ENCODE results near the gene PGPEP1.

PGPEP1 gene, protein sequence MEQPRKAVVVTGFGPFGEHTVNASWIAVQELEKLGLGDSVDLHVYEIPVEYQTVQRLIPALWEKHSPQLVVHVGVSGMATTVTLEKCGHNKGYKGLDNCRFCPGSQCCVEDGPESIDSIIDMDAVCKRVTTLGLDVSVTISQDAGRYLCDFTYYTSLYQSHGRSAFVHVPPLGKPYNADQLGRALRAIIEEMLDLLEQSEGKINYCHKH

GRCh38 chr19:18340190-18340989, at the start of gene PGPEP1:
Gene PGPEP1 (plus strand): TSS chr19:18340598. CDS start chr19:18340682, 84 bp downstream.
- peak; percentile 48 for DNase-seq

DNA sequence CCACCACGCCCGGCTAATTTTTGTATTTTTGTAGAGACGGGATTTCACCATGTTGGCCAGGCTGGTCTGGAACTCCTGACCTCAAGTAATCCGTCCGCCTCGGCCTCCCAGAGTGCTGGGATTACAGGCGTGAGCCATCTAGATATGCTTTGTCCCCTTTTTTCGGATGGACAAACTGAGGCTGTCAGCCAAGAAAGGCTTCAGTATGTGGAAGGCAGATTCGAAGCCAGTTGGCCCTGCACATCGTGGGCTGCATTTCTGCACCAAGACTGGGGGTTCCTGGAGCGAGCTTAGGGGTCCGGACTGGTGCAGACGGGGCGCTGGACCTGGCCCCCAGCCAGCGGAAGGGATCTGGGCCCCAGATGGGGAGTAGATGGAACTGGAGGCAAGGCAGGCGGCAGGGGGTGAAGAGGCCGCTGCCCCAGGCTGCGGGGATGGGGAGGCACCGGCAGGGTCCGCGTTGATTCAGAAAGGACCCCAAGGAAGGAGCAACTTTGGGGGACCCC, 49.3 kb upstream of the PGPEP1 start:
- DNase-seq: no peak

GRCh38 chr19:18291590-18292461, 48.6 kb upstream of the PGPEP1 start:
- DNase-seq: peak; percentile 28

- DNase-seq: no peak
Measured at GRCh38 chr19:18292462-18292809, 48.0 kb upstream of the PGPEP1 start.

DNA sequence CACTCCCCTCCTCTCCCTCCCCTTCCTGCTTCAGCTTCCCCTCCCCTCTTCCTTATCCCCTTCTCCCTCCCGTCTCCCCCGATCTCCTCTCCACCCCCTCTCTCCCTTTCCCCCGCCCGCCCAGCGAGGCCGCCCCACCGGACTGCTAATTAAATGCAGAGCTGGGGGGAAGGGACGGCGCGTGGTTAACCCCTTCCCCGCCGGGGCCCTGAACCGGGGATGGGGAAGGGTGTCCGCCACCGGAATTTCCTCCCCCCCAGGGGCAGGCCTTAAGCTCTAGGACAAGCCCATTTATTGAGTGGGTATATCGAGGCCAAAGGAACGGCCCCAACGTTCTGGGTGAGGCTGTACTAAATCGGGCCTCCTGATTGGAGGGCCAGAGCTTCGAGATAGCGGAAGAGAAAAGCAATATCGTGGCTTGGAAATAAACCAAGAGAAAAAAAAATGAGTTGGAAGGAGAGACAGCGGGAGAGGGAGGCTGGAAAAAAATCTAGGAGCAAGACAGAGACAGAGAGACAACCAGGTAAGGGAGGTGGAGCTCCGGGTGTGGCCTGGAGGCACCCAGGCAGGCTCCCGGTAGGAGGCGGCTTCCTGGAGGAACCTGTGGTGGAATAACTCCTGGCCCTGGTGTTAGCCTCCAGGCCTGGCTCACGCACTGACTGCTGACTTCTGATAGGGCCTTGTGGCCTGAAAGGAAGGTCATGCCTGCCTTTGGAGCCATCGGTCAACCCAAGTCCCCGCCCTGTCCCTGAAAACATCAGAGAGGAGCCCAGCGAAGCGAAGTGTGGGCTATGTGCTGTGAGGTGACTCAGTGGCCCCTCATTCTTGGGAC, 47.4 kb upstream of the PGPEP1 start:
- DNase-seq: no peak

DNA sequence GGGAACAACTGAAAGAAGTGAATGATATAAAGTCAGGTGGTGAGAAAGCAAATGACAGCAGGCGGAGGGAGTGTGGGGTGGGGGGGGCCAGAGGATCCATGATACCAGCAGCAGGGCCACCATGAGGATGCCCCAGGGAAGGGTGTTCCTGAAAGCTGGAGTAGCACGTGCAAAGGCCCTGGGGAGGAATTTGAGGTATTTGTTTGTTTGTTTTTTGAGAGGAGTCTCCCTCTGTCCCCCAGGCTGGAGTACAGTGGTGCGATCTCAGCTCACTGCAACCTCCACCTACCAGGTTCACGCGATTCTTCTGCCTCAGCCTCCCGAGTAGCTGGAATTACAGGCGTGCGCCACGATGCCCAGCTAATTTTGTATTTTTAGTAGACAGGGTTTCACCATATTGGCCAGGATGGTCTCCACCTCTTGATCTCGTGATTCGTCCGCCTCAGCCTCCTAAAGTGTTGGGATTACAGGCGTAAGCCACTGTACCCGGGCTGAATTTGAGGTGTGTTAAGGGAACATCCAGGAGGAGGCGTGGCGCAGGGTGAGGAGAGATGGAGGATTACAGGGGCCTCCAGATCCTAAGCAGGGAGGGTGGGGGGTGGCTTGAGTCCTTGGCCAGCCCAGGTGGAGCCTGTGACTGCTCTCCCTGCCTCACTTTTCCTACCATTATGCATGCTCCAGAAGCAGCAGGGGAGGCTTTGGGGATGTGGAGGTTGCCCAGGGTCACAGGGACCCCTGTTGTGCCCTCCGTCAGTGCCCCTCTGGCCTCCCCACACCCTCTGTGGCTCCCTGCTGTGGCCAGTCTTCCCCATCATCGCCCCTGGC, 46.5 kb upstream of the PGPEP1 start:
- no peak for DNase-seq

- peak; percentile 27 for DNase-seq
Measured at GRCh38 chr19:18294467-18294864, 45.9 kb upstream of the PGPEP1 start.

DNA sequence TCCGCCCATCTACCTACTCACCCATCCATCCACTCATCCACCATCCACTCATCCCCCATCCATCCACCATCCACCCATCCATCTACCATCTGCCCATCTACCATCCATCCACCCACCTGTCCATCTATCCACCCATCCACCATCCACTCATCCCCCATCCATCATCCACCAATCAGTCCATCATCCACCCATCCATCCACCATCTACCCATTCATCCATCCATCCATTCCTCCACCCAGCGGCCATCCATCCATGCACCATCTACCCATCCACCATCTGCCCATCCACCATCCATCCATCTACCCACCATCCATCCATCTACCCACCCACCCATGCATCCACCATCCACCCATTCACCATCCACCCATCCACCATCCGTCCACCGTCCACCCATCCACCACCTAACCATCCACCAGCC, 45.4 kb upstream of the PGPEP1 start:
- no peak for DNase-seq

- no peak for DNase-seq
Measured at GRCh38 chr19:18297308-18297707, 43.1 kb upstream of the PGPEP1 start.

DNA sequence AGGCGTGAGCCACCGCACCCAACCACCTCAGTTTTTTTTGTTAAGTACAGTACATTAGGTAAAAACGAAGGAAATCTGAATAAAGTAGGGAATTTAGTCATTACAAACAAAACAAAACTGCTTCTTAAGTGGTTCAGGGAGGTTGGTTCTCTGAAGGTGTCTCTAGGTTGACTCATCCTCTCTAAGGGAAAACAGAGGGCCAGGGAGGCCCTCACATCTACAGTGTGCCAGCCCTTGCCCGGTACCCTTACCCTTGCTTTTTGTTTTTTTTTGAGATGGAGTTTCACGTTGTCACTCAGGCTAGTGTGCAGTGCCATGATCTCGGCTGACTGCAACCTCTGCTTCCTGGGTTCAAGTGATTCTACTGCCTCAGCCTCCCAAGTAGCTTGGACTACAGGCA, 41.8 kb upstream of the PGPEP1 start:
- no peak for DNase-seq

GRCh38 chr19:18299654-18300053, 40.7 kb upstream of the PGPEP1 start:
- DNase-seq: no peak

GRCh38 chr19:18300930-18301717, 39.3 kb upstream of the PGPEP1 start:
- no peak for DNase-seq

DNA sequence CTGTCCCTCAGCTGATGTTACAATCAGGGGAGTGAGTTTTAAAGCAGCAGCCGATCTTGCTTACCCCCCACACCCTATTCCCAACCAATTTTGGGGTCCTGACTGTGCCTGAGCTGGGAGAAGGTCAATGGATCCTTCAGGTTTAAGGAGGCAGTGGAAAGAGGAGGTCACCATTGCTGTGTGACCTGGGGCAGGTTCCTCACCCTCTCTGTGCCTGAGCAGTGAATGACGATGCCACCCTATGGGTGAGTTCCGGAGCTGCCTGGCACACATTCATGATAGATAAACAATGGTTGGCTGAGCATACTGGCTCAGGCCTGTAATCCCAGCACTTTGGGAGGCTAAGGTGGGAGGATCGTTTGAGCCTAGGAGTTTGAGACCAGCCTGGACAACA, 38.7 kb upstream of the PGPEP1 start:
- DNase-seq: no peak

DNA sequence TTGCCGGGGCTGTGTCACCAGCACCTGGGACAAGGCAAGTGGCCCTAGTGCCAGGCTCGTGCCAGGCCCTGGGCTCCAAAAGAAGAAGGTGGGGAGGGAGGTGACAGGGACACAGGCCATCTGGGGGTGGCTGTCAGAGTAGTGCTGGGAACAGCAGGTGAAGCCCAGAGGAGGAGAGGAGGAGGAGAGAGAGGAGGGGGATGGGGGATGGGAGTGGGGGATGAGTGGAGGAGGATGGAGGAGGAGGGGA, 36.3 kb upstream of the PGPEP1 start:
- DNase-seq: no peak

GRCh38 chr19:18304458-18305310, 35.7 kb upstream of the PGPEP1 start:
- DNase-seq: no peak

GRCh38 chr19:18306209-18306887, 34.0 kb upstream of the PGPEP1 start:
- no peak for DNase-seq

DNA sequence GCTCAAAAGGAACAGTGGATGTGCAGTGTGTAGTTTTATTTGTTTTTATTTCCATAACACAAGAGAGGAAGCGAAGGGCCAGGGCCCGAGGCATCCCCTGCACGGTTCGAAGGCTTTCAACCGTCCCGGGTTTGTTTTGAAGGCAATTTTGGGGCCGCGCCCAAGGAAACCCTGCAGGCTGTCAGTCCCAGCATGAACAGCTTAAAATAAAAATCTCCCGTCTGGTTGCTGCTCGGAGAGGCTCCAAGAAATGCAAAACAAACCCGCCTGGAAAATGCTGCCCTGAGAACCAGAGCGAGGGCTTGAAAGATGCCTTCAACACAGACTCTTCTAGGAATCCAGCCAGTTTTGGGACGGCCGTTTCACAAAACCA, 33.5 kb upstream of the PGPEP1 start:
- no peak for DNase-seq

- DNase-seq: no peak
Measured at GRCh38 chr19:18307271-18307681, 33.1 kb upstream of the PGPEP1 start.

Data from DMS79 treated with DMSO at 0.1 percent for 48 hours (cell line).